Embryonic facial prominence (tissue), 1 donor: ENCODE data around the gene CEP83.
"Not testable (repeated sequence)": the region's sequence is repeated elsewhere in the genome, so short reads cannot be mapped to it uniquely, and the experiment has no call there.

Experiments
- DNase-seq: peaks from one replicate; pipeline ENCODE4 v3.0.0-alpha.2; 2016; ENCODE audit errors: extremely low spot score

The CEP83 gene

GRCh38 chr12:94459728-94460615, at the start of gene CEP83:
Gene CEP83 (minus strand): TSS chr12:94459867. CDS start chr12:94412490, 47,377 bp downstream.
- DNase-seq, result peak; percentile 76

GRCh38 chr12:94509317-94509716, 49.6 kb upstream of the CEP83 start:
- DNase-seq, result no peak

GRCh38 chr12:94507455-94507854, 47.8 kb upstream of the CEP83 start:
- no peak for DNase-seq

- DNase-seq, result no peak
These were observed 44.7 kb upstream of the CEP83 start for GRCh38 chr12:94504386-94504785.

- no peak for DNase-seq
These were observed 44.0 kb upstream of the CEP83 start for GRCh38 chr12:94503619-94504018.

- no peak for DNase-seq
These were observed 41.3 kb upstream of the CEP83 start for GRCh38 chr12:94500831-94501567.

- DNase-seq, result no peak
These were observed 39.0 kb upstream of the CEP83 start for GRCh38 chr12:94498698-94499097.

- no peak for DNase-seq
These were observed 38.4 kb upstream of the CEP83 start for GRCh38 chr12:94498073-94498472.

- DNase-seq, result no peak
These were observed 35.9 kb upstream of the CEP83 start for GRCh38 chr12:94495445-94496115.

GRCh38 chr12:94491489-94491888, 31.8 kb upstream of the CEP83 start:
- DNase-seq, result no peak

GRCh38 chr12:94488463-94488862, 28.8 kb upstream of the CEP83 start:
- no peak for DNase-seq

- DNase-seq, result no peak
These were observed 22.1 kb upstream of the CEP83 start for GRCh38 chr12:94481734-94482133.

- DNase-seq, result no peak
These were observed 9.9 kb upstream of the CEP83 start for GRCh38 chr12:94469522-94469921.

- no peak for DNase-seq
These were observed 921 bp upstream of the CEP83 start for GRCh38 chr12:94460616-94460959.

- peak; percentile 35 for DNase-seq
These were observed 565 bp downstream of the CEP83 start for GRCh38 chr12:94458877-94459727.

- no peak for DNase-seq
These were observed 2.4 kb downstream of the CEP83 start for GRCh38 chr12:94457311-94457710.

- not testable (repeated sequence) for DNase-seq
These were observed 5.3 kb downstream of the CEP83 start for GRCh38 chr12:94454318-94454717.

GRCh38 chr12:94445662-94446061, 14.0 kb downstream of the CEP83 start:
- no peak for DNase-seq

- no peak for DNase-seq
These were observed 22.4 kb downstream of the CEP83 start for GRCh38 chr12:94437303-94437702.

- no peak for DNase-seq
These were observed 24.1 kb downstream of the CEP83 start for GRCh38 chr12:94435511-94435927.

- DNase-seq, result no peak
These were observed 25.5 kb downstream of the CEP83 start for GRCh38 chr12:94434171-94434570.
